AG09319 (cell line): Measurements from ENCODE around the gene UBXN10.

Source experiments
- DNase-seq: peaks from one replicate; pipeline ENCODE4 v3.0.0-alpha.2; 2010; ENCODE audit warnings: low read depth; ENCODE audit errors: extremely low read depth
- TF ChIP-seq, protein P1 (sequence below): IDR thresholded peaks from 2 replicates; pipeline ENCODE4 v1.5.1; 2011; ENCODE audit warnings: low read depth, mild to moderate bottlenecking, inconsistent platforms, low read length, moderate library complexity

UBXN10 gene

DNA sequence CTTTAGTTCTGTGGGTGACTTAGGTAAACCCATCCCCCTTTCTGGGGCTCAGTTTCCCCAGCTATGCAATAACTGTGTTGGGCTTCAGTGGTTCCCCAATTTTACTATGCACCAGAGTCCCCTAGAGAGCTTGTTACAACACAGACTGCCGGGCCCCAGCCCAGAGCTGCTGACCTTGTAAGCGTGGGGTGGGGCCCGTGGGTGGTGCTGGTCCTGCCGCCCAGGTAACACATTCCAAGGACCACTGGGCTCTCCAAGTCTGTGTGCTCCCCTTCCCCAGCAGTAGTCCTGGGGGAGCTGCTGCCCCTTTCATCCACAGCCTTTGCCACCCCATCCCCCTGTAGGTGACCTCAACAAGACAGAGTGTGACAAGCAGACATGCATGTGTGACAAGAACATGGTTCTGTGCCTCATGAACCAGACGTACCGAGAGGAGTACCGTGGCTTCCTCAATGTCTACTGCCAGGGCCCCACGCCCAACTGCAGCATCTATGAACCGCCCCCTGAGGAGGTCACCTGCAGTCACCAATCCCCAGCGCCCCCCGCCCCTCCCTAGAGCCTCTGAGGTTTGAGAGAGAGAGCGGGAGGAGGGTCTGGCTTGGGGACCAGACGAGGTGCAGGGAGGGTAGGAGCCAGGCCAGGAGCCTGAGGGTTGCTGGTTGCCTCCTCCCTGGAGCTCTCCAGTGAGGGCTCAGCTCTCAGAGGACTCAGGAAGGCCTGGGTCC lies 37.9 kb upstream of the UBXN10 start:
- TF ChIP-seq, protein P1, sequence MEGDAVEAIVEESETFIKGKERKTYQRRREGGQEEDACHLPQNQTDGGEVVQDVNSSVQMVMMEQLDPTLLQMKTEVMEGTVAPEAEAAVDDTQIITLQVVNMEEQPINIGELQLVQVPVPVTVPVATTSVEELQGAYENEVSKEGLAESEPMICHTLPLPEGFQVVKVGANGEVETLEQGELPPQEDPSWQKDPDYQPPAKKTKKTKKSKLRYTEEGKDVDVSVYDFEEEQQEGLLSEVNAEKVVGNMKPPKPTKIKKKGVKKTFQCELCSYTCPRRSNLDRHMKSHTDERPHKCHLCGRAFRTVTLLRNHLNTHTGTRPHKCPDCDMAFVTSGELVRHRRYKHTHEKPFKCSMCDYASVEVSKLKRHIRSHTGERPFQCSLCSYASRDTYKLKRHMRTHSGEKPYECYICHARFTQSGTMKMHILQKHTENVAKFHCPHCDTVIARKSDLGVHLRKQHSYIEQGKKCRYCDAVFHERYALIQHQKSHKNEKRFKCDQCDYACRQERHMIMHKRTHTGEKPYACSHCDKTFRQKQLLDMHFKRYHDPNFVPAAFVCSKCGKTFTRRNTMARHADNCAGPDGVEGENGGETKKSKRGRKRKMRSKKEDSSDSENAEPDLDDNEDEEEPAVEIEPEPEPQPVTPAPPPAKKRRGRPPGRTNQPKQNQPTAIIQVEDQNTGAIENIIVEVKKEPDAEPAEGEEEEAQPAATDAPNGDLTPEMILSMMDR: no peak
- no peak for DNase-seq

DNA sequence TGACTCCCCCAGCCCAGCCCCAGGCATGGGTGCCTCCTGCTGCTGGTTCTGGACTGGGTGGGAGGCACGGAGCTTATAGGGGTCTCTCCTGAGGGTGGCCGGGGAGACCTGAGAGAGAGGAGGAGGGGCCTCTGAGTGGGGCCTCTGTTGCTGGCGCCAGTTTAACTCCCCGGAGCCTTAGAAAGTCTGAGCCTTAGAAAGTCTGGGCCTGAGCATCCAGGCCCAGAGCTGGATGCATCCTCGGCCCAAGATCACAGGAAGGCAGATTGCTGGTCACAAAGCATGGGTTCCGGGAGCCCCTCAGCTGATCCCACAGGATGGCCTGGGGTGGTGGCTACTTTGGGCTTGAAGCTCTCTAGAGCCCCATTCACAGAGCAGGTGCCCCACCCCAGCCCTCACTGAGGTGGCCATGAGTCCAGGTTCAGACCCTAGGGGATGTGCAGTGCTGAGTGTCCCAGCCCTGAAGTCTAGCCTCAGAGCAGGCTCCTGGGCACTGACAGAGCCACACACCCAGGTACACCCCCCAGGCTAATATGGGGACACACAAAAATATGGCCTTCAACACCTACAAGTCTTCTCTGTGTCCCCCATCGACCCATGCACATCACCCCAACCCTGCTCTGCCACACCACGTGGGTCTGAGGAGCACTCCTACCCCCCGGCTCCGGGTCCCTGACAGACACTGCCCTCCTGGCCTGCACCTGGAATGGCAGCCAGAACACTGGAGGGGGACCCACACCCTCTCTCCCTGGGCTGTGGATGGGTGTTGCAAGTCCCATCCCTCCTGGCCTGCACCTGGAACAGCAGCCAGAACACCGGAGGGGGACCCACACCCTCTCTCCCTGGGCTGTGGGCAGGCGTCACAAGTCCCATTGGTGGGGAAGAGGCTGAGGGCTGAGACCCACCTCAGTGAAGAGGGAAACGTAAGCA lies 37.1 kb upstream of the UBXN10 start:
- TF ChIP-seq, protein P1: no peak
- no peak for DNase-seq

DNA sequence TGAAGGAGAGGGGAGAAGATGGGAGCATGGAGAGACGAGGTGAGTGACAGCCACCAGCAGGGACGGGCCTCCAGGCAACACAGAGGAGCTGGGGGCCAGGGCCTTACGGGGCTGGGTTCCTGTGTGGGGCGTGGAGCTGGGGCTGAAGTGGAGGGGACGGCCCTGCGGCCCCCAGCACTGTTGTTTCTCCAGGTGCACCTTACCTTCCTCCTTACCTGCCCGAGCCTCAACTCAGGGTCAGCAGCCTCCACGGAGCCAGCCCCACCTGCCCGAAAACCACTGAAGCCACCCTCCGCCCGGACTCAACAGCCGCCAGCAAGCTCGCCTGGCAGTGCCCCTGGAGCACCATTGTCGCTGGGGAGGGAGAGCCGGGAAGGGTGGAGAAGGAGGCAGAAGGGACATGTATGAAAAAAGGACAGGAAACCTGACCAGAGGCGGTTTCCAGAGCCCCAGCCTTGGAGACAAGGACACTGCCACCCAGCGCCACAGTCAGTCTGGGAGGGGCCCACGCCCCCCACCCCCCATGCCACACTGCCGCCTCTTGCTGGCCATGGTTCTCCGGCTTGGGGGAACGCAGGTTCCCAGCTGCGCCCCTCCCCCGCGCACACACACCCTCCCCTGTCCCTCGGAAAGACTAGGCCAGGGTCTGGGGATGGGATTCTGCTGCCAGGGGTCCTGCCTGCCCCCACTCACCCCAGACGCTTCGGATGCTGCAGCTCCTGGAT lies 36.1 kb upstream of the UBXN10 start:
- no peak for DNase-seq
- TF ChIP-seq, protein P1: no peak

DNA sequence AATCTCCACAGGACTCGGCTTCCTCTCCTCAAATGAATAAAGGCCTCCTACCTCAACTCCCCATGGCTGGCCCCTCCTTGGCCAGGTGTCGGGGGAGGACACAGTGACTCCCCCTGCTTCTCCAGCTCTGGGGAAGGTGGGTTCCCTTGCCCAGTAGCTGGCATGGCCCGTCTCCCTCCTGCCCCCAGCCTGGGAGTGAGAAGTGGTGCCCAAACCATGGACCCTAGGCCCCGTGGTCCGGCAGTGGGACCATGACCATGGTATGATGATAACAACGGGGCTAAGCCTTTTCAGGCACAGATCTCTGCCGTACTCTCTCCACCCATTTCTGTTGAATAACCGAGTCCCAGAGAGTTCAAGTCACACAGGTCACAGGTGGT lies 35.6 kb upstream of the UBXN10 start:
- DNase-seq: no peak
- TF ChIP-seq, protein P1: no peak

DNA sequence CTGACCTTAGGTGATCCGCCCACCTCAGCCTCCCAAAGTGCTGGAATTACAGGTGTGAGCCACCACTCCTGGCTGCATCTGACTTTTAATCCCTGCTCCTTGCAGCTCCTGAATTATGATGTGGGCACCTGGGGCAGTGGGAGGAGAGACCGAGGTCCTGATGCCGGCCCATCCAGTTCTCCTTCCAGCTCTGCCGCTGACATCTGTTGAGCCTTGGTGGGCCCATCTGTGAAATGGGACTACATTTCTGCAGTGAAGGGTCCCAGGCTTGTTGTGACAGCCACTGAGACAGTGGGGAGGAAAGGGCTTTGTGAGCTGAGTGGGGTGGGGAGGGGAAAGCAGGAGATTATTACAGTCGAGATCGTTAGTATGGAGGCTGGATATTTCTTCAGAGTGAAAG lies 34.9 kb upstream of the UBXN10 start:
- TF ChIP-seq, protein P1: no peak
- no peak for DNase-seq

DNA sequence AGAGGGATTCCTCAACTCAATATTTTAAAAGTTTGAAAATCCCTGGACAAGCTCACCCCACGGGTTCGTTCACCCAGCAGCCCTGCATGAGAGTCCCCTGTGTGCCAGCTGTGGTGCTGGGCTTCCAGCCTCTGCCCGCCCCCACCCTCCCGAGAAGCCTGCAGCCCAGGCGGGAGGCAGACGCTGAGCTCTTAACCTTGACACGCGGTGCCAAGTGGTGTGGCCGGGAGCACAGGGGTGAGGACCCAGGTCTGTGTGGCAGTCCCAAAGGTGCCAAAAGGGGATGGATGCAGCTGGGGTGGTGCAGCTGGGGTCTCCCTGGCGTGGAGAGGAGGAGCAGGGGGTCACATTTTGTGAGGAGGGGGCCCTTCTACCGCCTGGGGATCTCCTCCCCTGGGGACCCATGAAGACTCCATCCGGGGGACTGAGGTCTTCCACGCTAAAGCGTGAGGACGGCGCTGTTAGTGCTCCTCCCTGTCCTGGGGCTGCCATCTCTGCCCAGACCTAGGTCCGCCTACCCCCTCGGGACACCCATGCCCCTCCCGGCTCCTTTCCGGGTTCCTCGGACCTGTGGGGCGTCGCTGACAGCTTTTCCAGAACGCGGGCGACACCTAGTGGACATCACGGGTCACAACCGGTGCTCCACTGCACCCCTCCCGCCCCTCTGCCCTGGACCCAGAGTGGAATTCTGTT lies 33.8 kb upstream of the UBXN10 start:
- TF ChIP-seq, protein P1: peak; percentile 87
- DNase-seq: peak; percentile 35
